Small intestine (tissue), 7 donors: Measurements from ENCODE around the gene NDUFAF5. TPM values are rescaled to one million over a fixed set of nuclear protein-coding genes. Genes with fewer than 3 reads are reported as not detected.

Experiments used
- DNase-seq, 2 donors: peaks; one replicate each; pipeline versions ENCODE4 v3.0.0 to v3.0.0-alpha.2; 2013
- FAIRE-seq: peaks from 2 replicates; lab custom pipeline; 2012; peaks lifted over from hg19 to GRCh38; lab: Jason Lieb, UNC
- H3K27ac ChIP-seq, 3 donors: one replicate each; pipeline ENCODE4 v1.5.1; 2013; ENCODE audit warnings: low read length in 2 of 3, mild to moderate bottlenecking in 2 of 3, control low read depth in 1 of 3, inconsistent platforms in 1 of 3, low read depth in 1 of 3, moderate library complexity in 1 of 3
- H3K27me3 ChIP-seq, 3 donors: one replicate each; pipeline ENCODE4 v1.6.1; 2013; ENCODE audit warnings: low read length in 3 of 3, inconsistent platforms in 1 of 3; ENCODE audit not compliant: control insufficient read depth in 3 of 3, insufficient read depth in 3 of 3
- H3K36me3 ChIP-seq, 3 donors: one replicate each; pipeline ENCODE4 v1.6.1; 2013; ENCODE audit warnings: low read length in 3 of 3, inconsistent platforms in 1 of 3, low read depth in 1 of 3, mild to moderate bottlenecking in 1 of 3, moderate library complexity in 1 of 3; ENCODE audit not compliant: control insufficient read depth in 3 of 3, insufficient read depth in 2 of 3
- H3K4me1 ChIP-seq, 3 donors: one replicate each; pipeline ENCODE4 v1.6.1; 2013; ENCODE audit warnings: low read length in 2 of 3, inconsistent platforms in 1 of 3, low read depth in 1 of 3, mild to moderate bottlenecking in 1 of 3, moderate library complexity in 1 of 3; ENCODE audit not compliant: control insufficient read depth in 3 of 3, insufficient read depth in 2 of 3
- H3K4me3 ChIP-seq, 3 donors: one replicate each; pipeline ENCODE4 v1.5.1; 2013; ENCODE audit warnings: low read length in 3 of 3, control low read depth in 1 of 3, inconsistent platforms in 1 of 3, low read depth in 1 of 3, mild to moderate bottlenecking in 1 of 3, moderate library complexity in 1 of 3
- H3K9me3 ChIP-seq, 2 donors: one replicate each; pipeline ENCODE4 v1.6.1; 2013; ENCODE audit warnings: low read depth in 1 of 2, low read length in 1 of 2; ENCODE audit not compliant: control insufficient read depth in 2 of 2, insufficient read depth in 1 of 2
- WGBS, 3 donors: extraction: QIAGEN DNeasy Blood & Tissue Kit; methylation state at CpG; one replicate each; pipeline ENCODE4 v1.1.7; 2013; 5-methylcytosine and 5-hydroxymethylcytosine counted together
- polyA plus RNA-seq, 4 donors: library from polyadenylated mRNA; stranded (reverse) in 3 of 4; unstranded in 1 of 4; fragments of 200-250 nt in 3 of 4; fragments of 120-200 nt in 1 of 4; gene quantifications; one replicate each; pipeline versions ENCODE4 v1.2.1 to v1.2.3, GENCODE V29; 2013
- donor health status: healthy with polysubstance abuse.
- donor health status: control.
- donor health status: control.
- donor health status: Bipolar disorder and iron deficiency.
- donor health status: healthy.

NDUFAF5 gene
- polyA plus RNA-seq, 4 donors: 18.3 to 46.7 (median 27.3) TPM

GRCh38 chr20:13784271-13784892 lies 446 bp upstream of the NDUFAF5 start:
- Histone ChIP-seq H3K36me3 (peaks cover 3 to 13% (median 3%) of the 10 kb centered on the region in 3 donors), H3K9me3 (no peaks in the 10 kb centered on the region), H3K4me1 (peaks cover 0 to 13% (median 6%) of the 10 kb centered on the region in 3 donors), H3K4me3 (peak overlapping the region; percentile 64 to 81 (median 71)), H3K27ac (peak overlapping the region in 2 of 3 donors; percentile 22 to 94), H3K27me3 (no peaks in the 10 kb centered on the region)
- FAIRE-seq (no peak), DNase-seq (no peak)
- WGBS, 3 donors: 0% methylated on average over 26 of the region's 26 CpGs

DNA sequence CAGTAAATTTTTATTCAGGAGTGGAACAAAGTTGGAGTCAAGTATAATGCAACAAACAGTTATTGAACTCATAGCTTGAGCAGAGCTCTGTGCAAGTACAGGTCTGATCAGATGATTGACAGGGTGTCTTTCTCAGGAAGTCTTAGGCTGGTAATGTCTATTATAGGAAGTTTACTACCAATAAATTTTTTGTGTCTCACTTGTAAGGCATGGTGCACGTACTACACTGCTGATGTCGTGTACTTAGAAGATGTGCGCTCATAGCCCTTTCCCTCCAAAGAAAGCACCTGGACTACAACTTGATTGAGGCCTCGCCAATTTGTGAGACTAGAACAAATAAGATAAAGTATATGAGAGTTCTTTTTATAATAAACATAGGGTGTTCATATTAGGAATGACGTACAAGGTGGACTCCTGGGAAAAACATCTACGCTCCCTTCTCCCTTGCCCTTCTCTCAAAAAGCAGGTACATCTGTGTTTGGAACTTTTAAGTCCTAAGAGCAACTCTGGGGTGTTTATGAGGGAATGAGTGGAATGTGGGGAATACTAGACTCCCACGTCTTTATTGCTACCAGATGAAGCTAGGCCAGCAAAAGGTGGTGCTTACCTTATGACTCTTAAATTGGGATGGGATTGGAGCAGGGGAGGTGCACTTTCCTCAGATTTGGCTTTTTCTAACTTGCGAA lies 1.5 kb downstream of the NDUFAF5 start:
- Histone ChIP-seq H3K27ac (no peak overlapping the region), H3K36me3 (peaks cover 0 to 18% (median 7%) of the 10 kb centered on the region in 3 donors), H3K27me3 (no peaks in the 10 kb centered on the region), H3K4me1 (peaks cover 0 to 13% (median 6%) of the 10 kb centered on the region in 3 donors), H3K9me3 (no peaks in the 10 kb centered on the region), H3K4me3 (peak overlapping the region in 2 of 3 donors; percentile 64 to 81)
- FAIRE-seq (no peak), DNase-seq (peak; percentile 20 to 32)
- 29 to 66% (median 46%) methylated on average over 8 of the region's 8 CpGs for WGBS, 3 donors

GRCh38 chr20:13788167-13788834 lies 3.5 kb downstream of the NDUFAF5 start:
- WGBS, 3 donors: 0 to 7% (median 4%) methylated on average over 1 of the region's 1 CpG
- Histone ChIP-seq H3K27me3 (no peaks in the 10 kb centered on the region), H3K4me1 (peaks cover 0 to 13% (median 4%) of the 10 kb centered on the region in 3 donors), H3K4me3 (no peak overlapping the region), H3K9me3 (no peaks in the 10 kb centered on the region), H3K36me3 (peaks cover 2 to 13% (median 13%) of the 10 kb centered on the region in 3 donors), H3K27ac (no peak overlapping the region)
- DNase-seq (peak; percentile 63 to 64), FAIRE-seq (peak; percentile 49)

DNA sequence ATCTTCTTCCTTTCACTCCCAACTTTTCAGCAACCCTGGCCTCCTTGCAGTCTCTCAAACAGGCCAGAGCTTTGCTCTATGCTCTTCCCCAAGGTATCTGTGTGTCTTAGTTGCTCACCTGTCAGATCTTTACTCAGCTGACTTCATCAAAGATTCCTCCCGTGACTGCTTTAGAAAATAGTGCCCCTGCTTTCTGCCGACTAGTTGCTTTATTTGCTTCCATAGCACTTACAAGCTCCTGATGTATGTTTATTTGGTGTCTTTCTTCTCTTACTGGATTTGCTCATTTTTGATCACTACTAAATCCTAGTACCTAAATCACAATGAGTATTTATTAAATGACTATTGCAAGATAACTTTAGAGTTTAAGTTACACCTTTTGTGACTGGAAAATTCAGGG lies 5.9 kb downstream of the NDUFAF5 start:
- H3K4me3 ChIP-seq: no peak overlapping the region
- H3K27ac ChIP-seq: no peak overlapping the region
- DNase-seq: no peak
- peaks cover 0 to 11% (median 0%) of the 10 kb centered on the region in 3 donors for H3K4me1 ChIP-seq
- no peaks in the 10 kb centered on the region for H3K27me3 ChIP-seq
- peaks cover 7 to 27% (median 13%) of the 10 kb centered on the region in 3 donors for H3K36me3 ChIP-seq
- 85 to 88% (median 87%) methylated on average over 2 of the region's 2 CpGs for WGBS, 3 donors
- FAIRE-seq: no peak
- no peaks in the 10 kb centered on the region for H3K9me3 ChIP-seq

DNA sequence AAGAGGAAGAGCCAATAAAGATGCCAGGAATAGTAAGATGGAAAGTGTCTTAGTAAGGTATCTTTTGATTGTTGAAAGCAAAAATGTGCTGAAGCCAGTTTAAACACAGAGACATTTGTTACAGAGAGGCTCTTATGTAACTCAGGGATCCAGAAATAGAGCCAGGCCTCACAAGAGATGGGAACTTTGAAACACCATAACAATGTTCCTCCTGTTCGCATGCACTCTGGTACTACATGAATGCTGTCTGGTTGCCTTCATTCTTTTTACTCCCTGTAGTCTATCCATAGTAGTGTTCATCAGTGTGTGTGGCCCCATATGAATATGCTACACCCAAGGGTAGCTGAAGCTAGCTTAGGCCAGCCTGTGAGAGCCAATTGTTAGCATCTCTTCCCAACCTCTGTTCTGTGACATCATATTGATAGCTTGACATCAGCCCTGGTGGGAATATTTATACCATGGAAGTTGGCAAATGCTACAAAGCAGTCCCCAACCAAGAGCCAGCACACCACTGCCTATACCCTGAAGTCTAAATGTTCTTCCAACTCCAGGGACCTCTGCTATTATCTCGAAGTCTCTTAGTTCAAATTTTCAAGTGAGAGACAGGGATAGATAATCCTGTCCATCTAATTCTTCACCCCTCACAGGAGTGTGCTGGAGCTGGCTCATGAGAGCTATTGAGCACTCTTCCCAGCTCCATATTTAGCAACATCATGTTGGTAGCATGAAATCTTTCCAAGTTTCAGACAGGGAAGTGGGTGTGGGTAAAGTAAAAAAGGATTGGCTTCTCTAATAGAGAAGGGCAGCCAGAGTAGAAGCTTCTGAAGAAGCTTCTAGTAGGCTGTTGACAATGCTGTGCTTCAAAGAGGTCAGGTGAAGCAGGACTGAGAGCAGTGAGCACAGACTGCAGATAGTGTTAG lies 7.0 kb downstream of the NDUFAF5 start:
- Histone ChIP-seq H3K4me1 (peaks cover 0 to under 1% (median 0%) of the 10 kb centered on the region in 3 donors), H3K4me3 (no peak overlapping the region), H3K27ac (no peak overlapping the region), H3K36me3 (peaks cover 12 to 31% (median 21%) of the 10 kb centered on the region in 3 donors), H3K9me3 (no peaks in the 10 kb centered on the region), H3K27me3 (no peaks in the 10 kb centered on the region)
- 92 to 96% (median 94%) methylated on average over 2 of the region's 2 CpGs for WGBS, 3 donors
- no peak for DNase-seq
- no peak for FAIRE-seq

DNA sequence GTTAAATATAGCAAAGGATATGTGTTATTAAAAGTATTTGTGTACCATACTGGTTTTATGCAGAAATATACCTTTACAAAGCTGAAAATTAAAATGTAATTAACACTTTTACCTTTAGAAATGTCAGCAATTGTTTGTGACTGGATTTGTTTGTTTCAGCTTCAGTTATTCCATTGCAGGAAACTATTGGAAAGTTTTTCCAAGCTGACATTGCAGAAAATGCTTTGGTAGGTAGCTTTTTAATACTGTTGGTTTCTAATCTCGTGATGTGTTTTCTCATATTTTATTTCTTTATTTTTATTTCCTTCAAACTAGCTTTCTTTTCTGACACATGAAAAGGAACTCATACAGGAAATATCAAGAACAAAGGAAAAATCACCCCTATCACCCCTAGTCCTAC lies 8.2 kb downstream of the NDUFAF5 start:
- no peak overlapping the region for H3K27ac ChIP-seq
- H3K4me3 ChIP-seq: no peak overlapping the region
- H3K9me3 ChIP-seq: no peaks in the 10 kb centered on the region
- DNase-seq: no peak
- FAIRE-seq: no peak
- peaks cover 12 to 31% (median 24%) of the 10 kb centered on the region in 3 donors for H3K36me3 ChIP-seq
- no peaks in the 10 kb centered on the region for H3K4me1 ChIP-seq
- WGBS, 3 donors: 97 to 100% (median 98%) methylated on average over 1 of the region's 1 CpG
- H3K27me3 ChIP-seq: no peaks in the 10 kb centered on the region

DNA sequence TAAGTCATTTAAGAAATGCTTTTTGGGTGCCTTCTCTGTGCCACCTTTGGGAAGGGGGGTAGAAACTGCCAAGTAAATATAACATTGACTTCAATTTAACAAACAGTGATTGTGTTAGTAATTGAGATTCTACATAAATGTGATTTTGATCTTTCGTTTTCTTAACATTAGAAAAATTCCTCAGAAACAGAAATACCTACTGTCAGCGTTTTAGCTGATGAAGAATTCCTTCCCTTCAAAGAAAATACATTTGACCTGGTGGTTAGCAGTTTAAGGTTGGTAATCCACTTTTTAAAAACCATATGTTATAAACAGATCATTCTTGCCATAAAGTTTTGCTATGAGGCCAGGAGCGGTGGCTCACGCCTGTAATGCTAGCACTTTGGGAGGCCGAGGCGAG lies 9.8 kb downstream of the NDUFAF5 start:
- H3K4me3 ChIP-seq: no peak overlapping the region
- H3K27ac ChIP-seq: no peak overlapping the region
- no peaks in the 10 kb centered on the region for H3K9me3 ChIP-seq
- H3K27me3 ChIP-seq: no peaks in the 10 kb centered on the region
- WGBS, 3 donors: 95 to 99% (median 96%) methylated on average over 6 of the region's 6 CpGs
- H3K36me3 ChIP-seq: peaks cover 12 to 26% (median 24%) of the 10 kb centered on the region in 3 donors
- FAIRE-seq (no peak), DNase-seq (no peak)
- H3K4me1 ChIP-seq: no peaks in the 10 kb centered on the region
